Measurements from ENCODE around the gene PCSK7.

Gene PCSK7

GRCh38 chr11:117251506-117251905, 19.6 kb upstream of the PCSK7 start:
- Histone ChIP-seq H3K4me1 (ENCODE audit: insufficient read depth, low read length) (0 out of 2 replicates have a peak, but pooled peaks cover 4% of the 10 kb centered on the region), H3K9me3 (ENCODE audit: control insufficient read depth, insufficient read depth, low read length) (no peaks in the 10 kb centered on the region), H3K9ac (ENCODE audit: low read depth, low read length) (no peak overlapping the region; the same call in 1 of the 2 replicates), H3K36me3 (ENCODE audit: insufficient read depth, low read length) (peaks cover 8% of the 10 kb centered on the region)

GRCh38 chr11:117249571-117249970, 17.7 kb upstream of the PCSK7 start:
- H3K4me1 ChIP-seq (ENCODE audit: insufficient read depth, low read length): 0 out of 2 replicates have a peak, but pooled peaks cover 4% of the 10 kb centered on the region
- H3K36me3 ChIP-seq (ENCODE audit: insufficient read depth, low read length): peaks cover 8% of the 10 kb centered on the region
- no peaks in the 10 kb centered on the region for H3K9me3 ChIP-seq (ENCODE audit: control insufficient read depth, insufficient read depth, low read length)
- no peak overlapping the region for H3K9ac ChIP-seq (ENCODE audit: low read depth, low read length)

- Histone ChIP-seq H3K9me3 (ENCODE audit: control insufficient read depth, insufficient read depth, low read length) (no peaks in the 10 kb centered on the region), H3K9ac (ENCODE audit: low read depth, low read length) (no peak overlapping the region), H3K36me3 (ENCODE audit: insufficient read depth, low read length) (peaks cover 8% of the 10 kb centered on the region), H3K4me1 (ENCODE audit: insufficient read depth, low read length) (0 out of 2 replicates have a peak, but pooled peaks cover 4% of the 10 kb centered on the region)
Observed at GRCh38 chr11:117248341-117248740, 16.5 kb upstream of the PCSK7 start.

GRCh38 chr11:117239295-117239694, 7.4 kb upstream of the PCSK7 start:
- no peaks in the 10 kb centered on the region for H3K4me1 ChIP-seq (ENCODE audit: insufficient read depth, low read length)
- no peak overlapping the region for H3K9ac ChIP-seq (ENCODE audit: low read depth, low read length)
- H3K36me3 ChIP-seq (ENCODE audit: insufficient read depth, low read length): peaks cover 3% of the 10 kb centered on the region
- no peaks in the 10 kb centered on the region for H3K9me3 ChIP-seq (ENCODE audit: control insufficient read depth, insufficient read depth, low read length)

- no peaks in the 10 kb centered on the region for H3K9me3 ChIP-seq (ENCODE audit: control insufficient read depth, insufficient read depth, low read length)
- no peaks in the 10 kb centered on the region for H3K4me1 ChIP-seq (ENCODE audit: insufficient read depth, low read length)
- no peak overlapping the region for H3K9ac ChIP-seq (ENCODE audit: low read depth, low read length)
- H3K36me3 ChIP-seq (ENCODE audit: insufficient read depth, low read length): peaks cover 3% of the 10 kb centered on the region
Observed at GRCh38 chr11:117238221-117238620, 6.3 kb upstream of the PCSK7 start.

- H3K36me3 ChIP-seq (ENCODE audit: insufficient read depth, low read length): no peaks in the 10 kb centered on the region
Observed at GRCh38 chr11:117232911-117233409, 1.1 kb upstream of the PCSK7 start.

GRCh38 chr11:117232092-117232878, 412 bp upstream of the PCSK7 start, which contains the start of gene RNF214:
RNF214 (plus strand) TSS chr11:117232671; CDS start chr11:117234273, 1,602 bp downstream.
- Histone ChIP-seq H3K9ac (ENCODE audit: low read depth, low read length) (peak within 1 kb of the TSS; percentile 92), H3K9me3 (ENCODE audit: control insufficient read depth, insufficient read depth, low read length) (no peaks in the 10 kb centered on the region), H3K36me3 (ENCODE audit: insufficient read depth, low read length) (no peaks in the 10 kb centered on the region), H3K4me1 (ENCODE audit: insufficient read depth, low read length) (0 out of 2 replicates have a peak, but pooled peaks cover 2% of the 10 kb centered on the region)

More at GRCh38 chr11:117232911-117233409, 1.1 kb upstream of the PCSK7 start:
- Histone ChIP-seq H3K4me1 (ENCODE audit: insufficient read depth, low read length) (0 out of 2 replicates have a peak, but pooled peaks cover 2% of the 10 kb centered on the region), H3K9me3 (ENCODE audit: control insufficient read depth, insufficient read depth, low read length) (no peaks in the 10 kb centered on the region), H3K9ac (ENCODE audit: low read depth, low read length) (peak overlapping the region; percentile 92)

GRCh38 chr11:117230999-117231841, 653 bp downstream of the PCSK7 start:
- no peaks in the 10 kb centered on the region for H3K9me3 ChIP-seq (ENCODE audit: control insufficient read depth, insufficient read depth, low read length)
- 0 out of 2 replicates have a peak, but pooled peaks cover 2% of the 10 kb centered on the region for H3K4me1 ChIP-seq (ENCODE audit: insufficient read depth, low read length)
- H3K9ac ChIP-seq (ENCODE audit: low read depth, low read length): peak overlapping the region; percentile 92
- H3K36me3 ChIP-seq (ENCODE audit: insufficient read depth, low read length): no peaks in the 10 kb centered on the region

GRCh38 chr11:117230286-117230961, 1.4 kb downstream of the PCSK7 start:
- H3K4me1 ChIP-seq (ENCODE audit: insufficient read depth, low read length): 0 out of 2 replicates have a peak, but pooled peaks cover 2% of the 10 kb centered on the region
- no peaks in the 10 kb centered on the region; the same call in 1 of the 2 replicates for H3K36me3 ChIP-seq (ENCODE audit: insufficient read depth, low read length)
- no peaks in the 10 kb centered on the region for H3K9me3 ChIP-seq (ENCODE audit: control insufficient read depth, insufficient read depth, low read length)
- no peak overlapping the region for H3K9ac ChIP-seq (ENCODE audit: low read depth, low read length)

- Histone ChIP-seq H3K9ac (ENCODE audit: low read depth, low read length) (no peak overlapping the region), H3K4me1 (ENCODE audit: insufficient read depth, low read length) (0 out of 2 replicates have a peak, but pooled peaks cover 2% of the 10 kb centered on the region), H3K9me3 (ENCODE audit: control insufficient read depth, insufficient read depth, low read length) (no peaks in the 10 kb centered on the region), H3K36me3 (ENCODE audit: insufficient read depth, low read length) (no peaks in the 10 kb centered on the region; the same call in 1 of the 2 replicates)
Observed at GRCh38 chr11:117229931-117230285, 2.0 kb downstream of the PCSK7 start.

- no peaks in the 10 kb centered on the region; the same call in none of the 2 replicates for H3K36me3 ChIP-seq (ENCODE audit: insufficient read depth, low read length)
- no peaks in the 10 kb centered on the region for H3K9me3 ChIP-seq (ENCODE audit: control insufficient read depth, insufficient read depth, low read length)
- 0 out of 2 replicates have a peak, but pooled peaks cover 2% of the 10 kb centered on the region for H3K4me1 ChIP-seq (ENCODE audit: insufficient read depth, low read length)
- H3K9ac ChIP-seq (ENCODE audit: low read depth, low read length): no peak overlapping the region
Observed at GRCh38 chr11:117229411-117229810, 2.5 kb downstream of the PCSK7 start.

GRCh38 chr11:117228091-117228490, 3.8 kb downstream of the PCSK7 start:
- no peaks in the 10 kb centered on the region for H3K9me3 ChIP-seq (ENCODE audit: control insufficient read depth, insufficient read depth, low read length)
- H3K36me3 ChIP-seq (ENCODE audit: insufficient read depth, low read length): peaks cover 6% of the 10 kb centered on the region
- H3K4me1 ChIP-seq (ENCODE audit: insufficient read depth, low read length): 0 out of 2 replicates have a peak, but pooled peaks cover 2% of the 10 kb centered on the region
- H3K9ac ChIP-seq (ENCODE audit: low read depth, low read length): no peak overlapping the region

GRCh38 chr11:117226388-117227385, 5.2 kb downstream of the PCSK7 start:
- H3K4me1 ChIP-seq (ENCODE audit: insufficient read depth, low read length): 0 out of 2 replicates have a peak, but pooled peaks cover 2% of the 10 kb centered on the region
- no peak overlapping the region for H3K9ac ChIP-seq (ENCODE audit: low read depth, low read length)
- H3K36me3 ChIP-seq (ENCODE audit: insufficient read depth, low read length): peaks cover 6% of the 10 kb centered on the region
- no peaks in the 10 kb centered on the region for H3K9me3 ChIP-seq (ENCODE audit: control insufficient read depth, insufficient read depth, low read length)

All from ES-I3 (cell line).